K562 (cell line): Measurements from ENCODE around the gene SIRT2. TPM values are rescaled to one million over a fixed set of nuclear protein-coding genes. Genes with fewer than 3 reads are reported as not detected.
A peak's percentile ranks its signal among the peaks of the same experiment; 100 is the strongest.

Source experiments
- CTCF ChIP-seq, 3 experiments: IDR thresholded peaks in 2 of 3; conservative IDR thresholded peaks in 1 of 3; 2 replicates each; pipeline ENCODE4 v1.5.1; 2011 to 2012; ENCODE audit warnings: low read length in 3 of 3, mild to moderate bottlenecking in 3 of 3, control low read depth in 2 of 3, improper control_type of control experiment in 1 of 3, inconsistent platforms in 1 of 3, low read depth in 1 of 3, mixed read lengths in 1 of 3, moderate library complexity in 1 of 3; ENCODE audit not compliant: insufficient read depth in 2 of 3
- DEAF1 ChIP-seq: fragments of 450-650 bp; formaldehyde crosslinking; IDR thresholded peaks from 2 replicates; pipeline ENCODE4 v1.4.0; 2020; ENCODE audit warnings: mild to moderate bottlenecking, moderate library complexity
- FOSL1 ChIP-seq: fragments of 200-800 bp; sonication (Bioruptor generic); conservative IDR thresholded peaks from 2 replicates; pipeline ENCODE4 v1.6.1; 2016; ENCODE audit warnings: missing genetic modification characterization, missing compliant biosample characterization
- NFE2L1 ChIP-seq: fragments of 450-650 bp; IDR thresholded peaks from 2 replicates; pipeline ENCODE4 v1.6.1; 2016; ENCODE audit warnings: missing genetic modification characterization, low read depth, mild to moderate bottlenecking, missing compliant biosample characterization, moderate library complexity, borderline replicate concordance
- ZNF274 ChIP-seq: IDR thresholded peaks from 2 replicates; pipeline ENCODE4 v1.6.1; 2011; ENCODE audit warnings: low read depth, mild to moderate bottlenecking, low read length, moderate library complexity, borderline replicate concordance
- ZNF436 ChIP-seq: fragments of 250-450, 450-650 bp; sonication (Bioruptor Pico); formaldehyde crosslinking; IDR thresholded peaks from 2 replicates; pipeline ENCODE4 v1.7.0; 2020; ENCODE audit warnings: mild to moderate bottlenecking
- polyA plus RNA-seq, 8 experiments: library from polyadenylated mRNA; depleted of rRNA in 4 of 8; stranded (reverse) in 5 of 8; unstranded in 3 of 8; fragments of >200 nt; fragmentation: Nextera tagmentation in 2 of 8; fragmentation: Illumina TruSeq in 1 of 8; extraction: Ambion mirVana in 2 of 8; extraction: Trizol in 1 of 8; gene quantifications; 2 replicates each; pipeline versions ENCODE4 v1.2.1 to v1.2.3, GENCODE V29; 2011 to 2014; ENCODE audit warnings: inconsistent platforms in 1 of 8, missing spikeins in 1 of 8
- total RNA-seq, 7 experiments: library from RNA; depleted of rRNA in 6 of 7; stranded (reverse); fragments of >200 nt in 6 of 7; fragmentation: Illumina TruSeq in 2 of 7; extraction: Trizol in 2 of 7; gene quantifications; 2 replicates each; pipeline versions ENCODE4 v1.2.1 to v1.2.3, GENCODE V29; 2011 to 2021; ENCODE audit warnings: low replicate concordance in 1 of 7

Gene SIRT2
- total and polyA plus RNA-seq, 9 of the 15 experiments (the other 6 are each of a cell fraction or from before 2014, with no cell fraction given): 2.3 to 35.2 (median 22.9) TPM

- TF ChIP-seq DEAF1 (CRISPR knock-in tag) (peak; percentile 79), CTCF (IDR thresholded peaks at IDR 0.05 in 2 of 3, conservative IDR thresholded peaks at IDR 0.05 in 1 of 3; ENCODE audit: insufficient read depth in 2 of 3, low read depth in 1 of 3, low read length in 3 of 3) (peak; percentile 98 to 99 (median 98)), NFE2L1 (tag) (no peak), FOSL1 (peak; percentile 39), ZNF274 (no peak), ZNF436 (CRISPR knock-in tag) (no peak)
Measured at GRCh38 chr19:38929929-38930775, 30.7 kb upstream of the SIRT2 start, which contains the start of gene SARS2 (continued).
